NCI-H2227 treated with DMSO at 0.1 percent for 48 hours (cell line): ENCODE results near the gene SH3BGRL2.
"Not testable (repeated sequence)": the region's sequence is repeated elsewhere in the genome, so short reads cannot be mapped to it uniquely, and the experiment has no call there.

Experiments used
- DNase-seq: peaks from one replicate; lab custom pipeline; 2025; lab: John Stamatoyannopoulos, UW

Gene SH3BGRL2

GRCh38 chr6:79649016-79649415, 17.9 kb downstream of the SH3BGRL2 start:
- DNase-seq: no peak

- DNase-seq: no peak
These were observed 19.8 kb downstream of the SH3BGRL2 start for GRCh38 chr6:79650950-79651349.

GRCh38 chr6:79656134-79656533, 25.0 kb downstream of the SH3BGRL2 start:
- no peak for DNase-seq

DNA sequence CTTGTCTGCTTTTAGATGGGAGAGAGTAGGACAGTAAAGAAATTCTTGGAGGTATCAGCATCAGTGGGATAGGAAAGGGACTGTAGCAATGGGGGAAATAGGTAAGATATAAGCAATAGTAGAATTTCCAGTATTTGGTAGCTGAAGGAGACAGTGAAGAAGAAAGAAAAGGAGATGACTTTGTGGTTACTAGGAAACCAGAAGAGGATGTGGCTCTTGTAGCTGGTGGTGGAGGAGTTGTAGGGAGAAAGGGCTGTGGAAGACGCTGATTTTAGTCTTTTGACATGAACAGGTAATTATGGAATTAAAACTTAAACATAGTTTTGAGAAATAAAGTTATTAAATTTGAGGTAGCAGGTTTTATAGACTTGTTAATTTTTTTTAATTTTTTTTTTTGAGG, 26.1 kb downstream of the SH3BGRL2 start:
- DNase-seq: no peak

DNA sequence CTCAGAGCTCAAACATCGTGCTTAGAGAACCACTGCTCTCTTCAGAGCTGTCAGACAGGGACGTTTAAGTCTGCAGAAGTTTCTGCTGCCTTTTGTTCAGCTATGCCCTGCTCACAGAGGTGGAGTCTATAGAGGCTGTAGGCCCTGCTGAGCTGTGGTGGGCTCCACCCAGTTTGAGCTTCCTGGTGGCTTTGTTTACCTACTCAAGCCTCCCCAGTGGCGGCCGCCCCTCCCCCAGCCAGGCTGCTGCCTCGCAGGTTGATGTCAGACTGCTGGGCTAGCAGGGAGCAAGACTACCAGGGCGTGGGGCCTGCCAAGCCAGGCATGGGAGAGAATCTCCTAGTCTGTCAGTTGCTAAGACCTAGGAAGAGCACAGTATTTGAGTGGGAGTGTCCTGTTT, 32.5 kb downstream of the SH3BGRL2 start:
- not testable (repeated sequence) for DNase-seq

DNA sequence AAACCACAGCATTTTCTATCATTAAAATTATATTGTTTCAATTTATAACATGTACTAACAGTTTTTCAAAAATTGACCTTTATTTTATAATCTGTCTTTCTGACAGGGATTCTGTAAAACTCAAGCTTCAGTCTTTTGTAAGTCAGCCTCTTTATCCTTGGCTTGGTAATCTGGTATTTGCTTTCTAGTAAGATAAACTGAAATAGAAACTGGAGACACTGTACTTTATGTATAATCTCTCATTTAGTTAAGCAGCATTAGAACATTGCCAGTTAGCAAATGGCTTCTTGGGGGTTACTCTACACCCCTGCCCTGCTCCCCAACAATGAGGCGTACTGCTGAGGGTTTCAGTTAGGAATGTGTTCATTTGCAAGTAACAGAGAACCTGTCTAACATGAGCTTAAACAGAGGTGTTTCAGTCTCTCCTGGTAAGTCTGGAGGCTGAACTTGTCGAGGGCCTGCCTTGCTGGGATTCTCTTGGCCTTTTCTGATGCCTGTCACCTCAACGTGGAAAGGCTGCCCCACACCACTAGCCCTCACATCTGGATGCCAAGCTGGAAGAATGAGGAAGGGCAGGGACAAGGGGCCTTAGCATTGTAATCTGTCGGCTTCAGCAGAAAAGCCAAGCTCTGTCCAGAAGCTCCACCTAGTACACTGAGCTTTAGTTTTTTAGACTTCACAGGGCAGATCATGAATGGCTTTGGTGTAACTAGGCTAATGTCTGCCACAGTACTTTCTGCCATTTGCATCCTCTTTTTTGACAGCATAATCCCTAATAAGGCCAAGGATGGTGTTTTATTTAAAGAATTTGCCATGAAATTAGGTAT, 34.8 kb downstream of the SH3BGRL2 start:
- DNase-seq: no peak

GRCh38 chr6:79666634-79667033, 35.5 kb downstream of the SH3BGRL2 start:
- DNase-seq: no peak

- DNase-seq: no peak
These were observed 37.3 kb downstream of the SH3BGRL2 start for GRCh38 chr6:79668381-79668780.

- DNase-seq: no peak
These were observed 38.6 kb downstream of the SH3BGRL2 start for GRCh38 chr6:79669766-79670165.

DNA sequence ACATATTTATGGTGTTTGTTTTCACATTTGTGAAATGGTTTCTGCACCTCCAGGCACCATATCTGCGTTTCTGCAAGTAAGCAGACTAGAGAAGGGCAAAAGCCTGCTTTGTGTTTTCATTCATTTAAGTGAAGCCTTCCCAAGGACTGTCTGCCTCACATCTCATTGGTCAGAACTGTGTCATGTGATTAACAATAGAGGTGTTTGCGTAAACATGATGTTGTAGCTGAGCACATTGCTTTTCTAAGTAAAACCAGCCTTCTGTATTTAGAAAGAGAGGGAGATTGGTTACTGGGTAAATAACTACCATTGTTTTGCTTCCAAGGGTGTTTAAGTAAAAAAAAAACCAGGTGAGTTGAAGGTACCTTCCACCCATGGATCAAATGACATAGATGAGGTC, 39.7 kb downstream of the SH3BGRL2 start:
- no peak for DNase-seq

DNA sequence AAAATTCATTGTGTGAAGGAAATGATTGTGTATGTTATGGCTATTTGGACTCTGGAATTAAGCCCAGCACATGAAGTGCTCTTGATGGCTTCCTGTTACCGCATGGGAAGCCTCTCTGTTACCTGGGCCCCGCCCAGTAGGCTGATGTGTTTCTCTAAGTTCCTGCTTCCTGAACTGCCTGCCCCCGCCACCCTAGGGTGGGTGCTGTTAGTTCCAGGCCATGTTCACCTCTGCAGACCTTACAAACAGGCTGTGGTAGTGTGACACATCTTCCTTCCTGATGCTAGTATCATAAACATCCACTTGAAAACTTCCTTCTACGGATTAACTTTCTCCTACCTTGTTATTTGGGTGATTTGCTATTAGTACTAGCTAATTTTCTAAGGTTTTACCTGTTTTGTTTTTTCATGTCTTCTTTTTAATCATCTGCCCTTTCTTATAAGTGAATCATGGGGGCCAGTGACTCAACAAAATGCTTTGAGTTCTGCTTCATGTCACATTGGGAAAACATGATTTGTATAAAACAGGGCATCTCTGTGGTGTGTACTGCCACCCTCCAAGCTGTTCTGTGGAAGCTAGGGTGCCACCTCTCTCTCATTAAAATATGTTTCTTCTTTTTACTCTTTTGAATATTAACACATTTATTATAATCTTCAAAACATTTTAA, 40.6 kb downstream of the SH3BGRL2 start:
- DNase-seq: no peak

DNA sequence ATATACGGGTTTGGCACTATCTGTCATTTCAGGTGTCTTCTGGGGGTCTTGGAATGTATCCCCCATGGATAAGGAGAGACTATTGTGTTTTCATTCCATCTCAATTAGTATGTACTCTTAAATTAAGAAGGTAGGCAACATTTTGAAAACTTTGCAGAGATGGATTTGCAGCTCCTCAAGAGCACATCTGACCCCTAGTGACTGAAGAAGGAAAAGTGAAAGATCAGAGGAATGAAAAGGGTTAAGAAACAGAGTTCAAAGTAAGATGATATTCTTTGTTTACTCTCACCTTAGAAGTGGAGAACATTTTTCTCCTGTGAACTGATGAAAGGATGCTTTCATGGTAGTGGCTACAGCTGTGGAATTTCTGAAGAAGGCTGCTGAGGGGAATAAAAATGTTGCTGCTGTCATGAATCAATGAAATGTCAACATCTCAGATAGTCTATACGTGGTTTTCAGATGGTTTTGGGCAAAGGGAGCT, 41.5 kb downstream of the SH3BGRL2 start:
- DNase-seq: no peak

DNA sequence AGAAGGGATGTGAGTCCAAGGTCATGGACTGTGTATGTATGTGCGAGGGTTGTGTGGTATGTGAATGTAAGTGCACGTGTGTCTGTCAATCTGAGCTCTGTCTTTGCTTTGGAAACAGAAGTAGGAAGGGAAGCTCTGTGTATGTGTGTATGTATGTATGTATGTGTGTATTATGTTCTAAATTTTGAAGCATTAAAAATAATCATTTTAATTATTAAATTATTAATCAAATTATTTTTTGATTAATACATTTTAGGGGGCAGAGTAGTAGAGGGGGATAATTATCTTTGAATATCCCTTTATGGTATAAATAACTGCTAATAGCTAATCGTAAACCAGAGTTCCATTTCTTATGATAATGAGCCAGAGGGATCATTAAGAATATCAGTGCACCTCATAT, 42.8 kb downstream of the SH3BGRL2 start:
- no peak for DNase-seq

- no peak for DNase-seq
These were observed 45.9 kb downstream of the SH3BGRL2 start for GRCh38 chr6:79676785-79677736.

DNA sequence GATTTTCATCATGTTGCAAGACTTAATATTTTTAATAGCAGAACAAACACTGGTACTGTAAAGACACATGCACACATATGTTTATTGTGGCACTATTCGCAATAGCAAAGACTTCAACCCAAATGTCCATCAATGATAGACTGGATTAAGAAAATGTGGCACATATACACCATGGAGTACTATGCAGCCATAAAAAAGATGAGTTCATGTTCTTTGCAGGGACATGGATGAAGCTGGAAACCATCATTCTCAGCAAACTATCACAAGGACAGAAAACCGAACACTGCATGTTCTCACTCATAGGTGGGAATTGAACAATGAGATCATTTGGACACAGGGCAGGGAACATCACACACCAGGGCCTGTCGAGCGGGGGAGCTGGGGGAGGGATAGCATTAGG, 51.6 kb downstream of the SH3BGRL2 start:
- DNase-seq: not testable (repeated sequence)

- DNase-seq: no peak
These were observed 53.7 kb downstream of the SH3BGRL2 start for GRCh38 chr6:79684876-79685275.

GRCh38 chr6:79686707-79687309, 55.7 kb downstream of the SH3BGRL2 start:
- no peak for DNase-seq

DNA sequence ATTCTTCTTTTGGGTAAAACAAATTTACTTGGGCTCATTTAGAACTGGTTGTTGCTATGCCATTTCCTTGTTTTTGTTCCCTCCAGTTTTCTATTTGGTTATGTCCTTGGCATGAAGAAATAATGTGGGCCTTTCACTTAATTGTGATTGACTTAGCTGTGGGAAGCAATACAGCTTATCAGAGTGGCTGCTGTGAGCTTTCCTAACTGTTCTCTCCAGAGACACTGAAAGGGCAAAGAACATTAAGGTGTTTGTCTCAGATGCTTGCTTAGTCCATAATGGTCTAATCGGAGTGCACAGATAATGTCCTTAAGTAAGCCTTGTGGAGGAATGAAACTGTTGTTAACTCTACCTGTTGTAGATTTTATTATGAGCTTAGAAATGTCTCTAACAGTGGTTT, 56.6 kb downstream of the SH3BGRL2 start:
- DNase-seq: peak; percentile 4

DNA sequence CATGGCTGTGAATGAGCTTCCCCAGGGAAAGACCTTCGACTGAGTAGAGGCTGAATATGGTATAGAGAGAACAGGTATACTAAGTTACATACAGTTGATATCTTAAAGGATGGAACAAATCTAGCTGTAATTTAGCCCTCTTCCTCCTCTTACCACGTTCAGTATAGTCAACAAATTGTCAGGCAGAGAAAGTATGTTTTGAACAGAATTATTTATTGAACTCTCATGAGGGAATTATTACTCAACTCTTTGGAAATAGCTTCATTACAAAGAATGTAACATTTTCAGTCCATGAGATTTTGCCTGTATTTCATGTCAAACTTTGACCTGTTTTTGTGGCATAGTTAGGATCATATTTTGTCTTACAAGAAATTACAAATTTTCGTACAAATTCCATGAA, 63.0 kb downstream of the SH3BGRL2 start:
- no peak for DNase-seq

- DNase-seq: no peak
These were observed 63.7 kb downstream of the SH3BGRL2 start for GRCh38 chr6:79694623-79695343.

DNA sequence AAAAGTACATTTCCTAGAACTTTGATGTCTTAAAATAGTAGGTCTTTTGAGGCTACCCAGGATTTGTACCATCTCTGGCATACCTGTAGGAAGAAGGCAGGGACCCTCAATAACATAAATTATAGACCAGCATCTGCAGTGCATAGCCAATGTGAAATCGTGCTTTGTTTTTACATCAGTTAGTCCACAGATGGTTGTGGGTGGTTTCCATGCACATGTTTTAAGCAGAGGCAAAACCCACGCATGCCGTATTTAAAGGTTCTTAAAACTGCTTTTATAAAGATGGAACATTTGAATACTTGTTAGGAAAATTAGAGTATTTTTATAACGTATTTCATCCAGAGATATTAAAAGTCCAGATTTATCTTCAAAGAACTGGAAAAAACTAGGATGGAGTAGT, 66.3 kb downstream of the SH3BGRL2 start:
- DNase-seq: no peak
